ENCODE measurements around the gene TRERF1. TPM values are rescaled to one million over a fixed set of nuclear protein-coding genes. Genes with fewer than 3 reads are reported as not detected.

TRERF1 gene
- total and polyA plus RNA-seq, 2 of the 4 experiments (the other 2 are of a cell fraction) = 6.3 to 9.9 TPM

- POLR2A ChIA-PET (ENCODE audit: unreplicated experiment) = no interaction called here
- Histone ChIP-seq H2BK20ac (ENCODE audit: low read depth, low read length) (no peak overlapping the region), H3K27ac (ENCODE audit: insufficient read depth, low read length) (no peak overlapping the region), H4K91ac (ENCODE audit: insufficient read depth, low read depth, low read length) (no peak overlapping the region), H2BK120ac (ENCODE audit: low read depth, low read length) (no peak overlapping the region), H3K4me2 (ENCODE audit: low read depth, low read length) (no peak overlapping the region), H4K8ac (ENCODE audit: low read depth in 2 of 2, low read length in 2 of 2) (peak overlapping the region; percentile 44 to 50; a peak in 2 of 4 replicates), H3K14ac (replicated peaks; ENCODE audit: low read depth, low read length) (peak overlapping the region; percentile 46), H3K18ac (ENCODE audit: low read depth, low read length) (no peak overlapping the region), H4K5ac (ENCODE audit: low read depth, low read length) (no peak overlapping the region), H4K20me1 (ENCODE audit: insufficient read depth, low read length) (peaks cover 40% of the 10 kb centered on the region; the same call in 1 of the 2 replicates), H3K9me3 (ENCODE audit: control insufficient read depth, insufficient read depth, low read length) (peaks cover 7% of the 10 kb centered on the region), H3K56ac (ENCODE audit: extremely low read depth, insufficient read depth, low read length) (no peak overlapping the region), H2AK9ac (replicated peaks; ENCODE audit: low read depth, low read length, poor library complexity) (no peak overlapping the region), H2BK5ac (ENCODE audit: low read depth, low read length, poor library complexity, severe bottlenecking) (peak overlapping the region; percentile 16), H3K4me1 (ENCODE audit: control insufficient read depth, insufficient read depth, low read length) (peaks cover 13% of the 10 kb centered on the region), H3K4ac (ENCODE audit: low read depth, low read length) (peak overlapping the region; percentile 41), H3K9me1 (ENCODE audit: insufficient read depth, low read length) (peaks cover 13% of the 10 kb centered on the region), H3K4me3 (ENCODE audit: insufficient read depth, low read depth, low read length) (no peak overlapping the region), H3K36me3 (ENCODE audit: control insufficient read depth, insufficient read depth, low read length) (peaks cover 4% of the 10 kb centered on the region), H3K23ac (ENCODE audit: low read depth, low read length) (peak overlapping the region; percentile 32; the same call in 1 of the 2 replicates), H3K79me1 (ENCODE audit: low read depth in 1 of 2, low read length in 2 of 2) (peaks cover 67 to 78% of the 10 kb centered on the region in 2 experiments), H3K9ac (ENCODE audit: low read depth, low read length) (no peak overlapping the region), H2AK5ac (ENCODE audit: low read depth, low read length) (no peak overlapping the region), H3K27me3 (ENCODE audit: control insufficient read depth, insufficient read depth, low read length) (no peaks in the 10 kb centered on the region), H2BK15ac (ENCODE audit: low read depth, low read length) (no peak overlapping the region), H2AFZ (replicated peaks; ENCODE audit: low read length, poor library complexity) (no peak overlapping the region)
- dilution Hi-C loops (cut with HindIII; ENCODE audit: low sequenced_read_pairs, unreplicated experiment) (no loop called here), in situ Hi-C loops (cut with MboI; ENCODE audit: low sequenced_read_pairs) (no loop called here), intact Hi-C loops (cut with micrococcal nuclease) (no loop called here)
- CTCF ChIA-PET = no interaction called here
- DNase-seq = no peak
- BruUV-seq (replicated peaks) = no TSS peak
- no peak for TF ChIP-seq CEBPB (IDR thresholded peaks at IDR 0.05; ENCODE audit: low read depth, low read length)
- TF ChIP-seq, protein P1, sequence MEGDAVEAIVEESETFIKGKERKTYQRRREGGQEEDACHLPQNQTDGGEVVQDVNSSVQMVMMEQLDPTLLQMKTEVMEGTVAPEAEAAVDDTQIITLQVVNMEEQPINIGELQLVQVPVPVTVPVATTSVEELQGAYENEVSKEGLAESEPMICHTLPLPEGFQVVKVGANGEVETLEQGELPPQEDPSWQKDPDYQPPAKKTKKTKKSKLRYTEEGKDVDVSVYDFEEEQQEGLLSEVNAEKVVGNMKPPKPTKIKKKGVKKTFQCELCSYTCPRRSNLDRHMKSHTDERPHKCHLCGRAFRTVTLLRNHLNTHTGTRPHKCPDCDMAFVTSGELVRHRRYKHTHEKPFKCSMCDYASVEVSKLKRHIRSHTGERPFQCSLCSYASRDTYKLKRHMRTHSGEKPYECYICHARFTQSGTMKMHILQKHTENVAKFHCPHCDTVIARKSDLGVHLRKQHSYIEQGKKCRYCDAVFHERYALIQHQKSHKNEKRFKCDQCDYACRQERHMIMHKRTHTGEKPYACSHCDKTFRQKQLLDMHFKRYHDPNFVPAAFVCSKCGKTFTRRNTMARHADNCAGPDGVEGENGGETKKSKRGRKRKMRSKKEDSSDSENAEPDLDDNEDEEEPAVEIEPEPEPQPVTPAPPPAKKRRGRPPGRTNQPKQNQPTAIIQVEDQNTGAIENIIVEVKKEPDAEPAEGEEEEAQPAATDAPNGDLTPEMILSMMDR (conservative IDR thresholded peaks at IDR 0.05; ENCODE audit: low read depth, low read length) = no peak
- no peak for TF ChIP-seq MAFK (IDR thresholded peaks at IDR 0.05; ENCODE audit: low read depth, low read length)
- TF ChIP-seq BHLHE40 (IDR thresholded peaks at IDR 0.05; ENCODE audit: low read depth, low read length) = no peak
- TF ChIP-seq MXI1 (IDR thresholded peaks at IDR 0.05; ENCODE audit: borderline replicate concordance, low read depth, low read length) = no peak
- TF ChIP-seq RAD21 (IDR thresholded peaks at IDR 0.05; ENCODE audit: low read length) = no peak
- TF ChIP-seq POLR2A (IDR thresholded peaks at IDR 0.05; ENCODE audit: low read depth, low read length) = no peak
- no peak for TF ChIP-seq RCOR1 (IDR thresholded peaks at IDR 0.05; ENCODE audit: insufficient replicate concordance, low read length)
- TF ChIP-seq, protein P2, sequence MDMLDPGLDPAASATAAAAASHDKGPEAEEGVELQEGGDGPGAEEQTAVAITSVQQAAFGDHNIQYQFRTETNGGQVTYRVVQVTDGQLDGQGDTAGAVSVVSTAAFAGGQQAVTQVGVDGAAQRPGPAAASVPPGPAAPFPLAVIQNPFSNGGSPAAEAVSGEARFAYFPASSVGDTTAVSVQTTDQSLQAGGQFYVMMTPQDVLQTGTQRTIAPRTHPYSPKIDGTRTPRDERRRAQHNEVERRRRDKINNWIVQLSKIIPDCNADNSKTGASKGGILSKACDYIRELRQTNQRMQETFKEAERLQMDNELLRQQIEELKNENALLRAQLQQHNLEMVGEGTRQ (IDR thresholded peaks at IDR 0.05; ENCODE audit: low read depth, low read length) = no peak
- no peak for TF ChIP-seq MAZ (IDR thresholded peaks at IDR 0.05; ENCODE audit: borderline replicate concordance, low read depth, low read length)
- no peak for TF ChIP-seq ELK1 (IDR thresholded peaks at IDR 0.05; ENCODE audit: borderline replicate concordance, low read depth, low read length)
- ATAC-seq (ENCODE audit: low read depth) = no peak
- no CpG with 5 or more reads among the region's 8 CpGs for WGBS, 2 experiments (ENCODE audit: extremely low coverage in 2 of 2, insufficient read length in 1 of 2)
These were observed 22.6 kb downstream of the TRERF1 start for GRCh38 chr6:42429042-42429585.

Data from IMR-90 (cell line).